Uterus (tissue), 4 donors: ENCODE measurements around the gene ZNF346. TPM values are rescaled to one million over a fixed set of nuclear protein-coding genes. Genes with fewer than 3 reads are reported as not detected.
A peak's percentile ranks its signal among the peaks of the same experiment; 100 is the strongest.

Experiments used
- DNase-seq, 2 donors: peaks; one replicate each; pipeline ENCODE4 v3.0.0-alpha.2; 2019 to 2020
- H3K27ac ChIP-seq, 2 donors: fragments of 200-600 bp; sonication (generic); 1 replicate in 1 of 2; 2 replicates in 1 of 2; pipeline ENCODE4 v1.5.1; 2016 to 2018
- H3K27me3 ChIP-seq, 2 donors: fragments of 200-600 bp; sonication (generic); one replicate each; pipeline ENCODE4 v1.5.1; 2018 to 2019; ENCODE audit warnings: control low read depth in 1 of 2
- H3K36me3 ChIP-seq, 2 donors: fragments of 200-600 bp; sonication (generic); one replicate each; pipeline ENCODE4 v1.5.1; 2019; ENCODE audit warnings: control low read depth in 1 of 2
- H3K4me1 ChIP-seq, 2 donors: fragments of 200-600 bp; sonication (generic); one replicate each; pipeline ENCODE4 v1.5.1; 2018 to 2019; ENCODE audit warnings: control low read depth in 1 of 2
- H3K4me3 ChIP-seq, 2 donors: fragments of 200-600 bp; sonication (generic); 1 replicate in 1 of 2; 2 replicates in 1 of 2; pipeline ENCODE4 v1.5.1; 2018 to 2019; ENCODE audit warnings: mild to moderate bottlenecking in 1 of 2
- H3K9me3 ChIP-seq, 2 donors: fragments of 200-600 bp; sonication (generic); one replicate each; pipeline ENCODE4 v1.5.1; 2019; ENCODE audit warnings: control low read depth in 1 of 2
- CTCF ChIP-seq, 4 experiments: fragments of 200-600 bp in 2 of 4; fragments of 450-650 bp in 2 of 4; sonication (generic) in 2 of 4; IDR thresholded peaks; one replicate each; pipeline ENCODE4 v1.5.1; 2016 to 2019; ENCODE audit warnings: antibody characterized with exemption in 4 of 4, mild to moderate bottlenecking in 2 of 4, moderate library complexity in 1 of 4
- POLR2A ChIP-seq, 2 donors: fragments of 450-650 bp; IDR thresholded peaks; one replicate each; pipeline ENCODE4 v1.6.1; 2016; ENCODE audit warnings: antibody characterized with exemption in 2 of 2, mild to moderate bottlenecking in 1 of 2, moderate library complexity in 1 of 2
- intact Hi-C: fragments of 100-400 bp; cut with DNase I; formaldehyde crosslinking; loops from one replicate; pipeline ENCODE4 v1.15.1; 2023; ENCODE audit warnings: low total_unique reads
- total RNA-seq, 4 donors: library from RNA; depleted of rRNA in 3 of 4; stranded (reverse); fragments of >200 nt in 3 of 4; gene quantifications; one replicate each; pipeline versions ENCODE4 v1.1.0 to v1.2.4, GENCODE V29; 2014 to 2023
- donor health status: DM: yes; HTN: yes; CAD: no.

Gene ZNF346
- total RNA-seq, 4 donors from 2014 or later: 10.5 to 38.5 (median 29.2) TPM

GRCh38 chr5:177089127-177089526 lies 66.6 kb downstream of the ZNF346 start:
- no peaks in the 10 kb centered on the region for H3K36me3 ChIP-seq
- no peak overlapping the region for H3K4me3 ChIP-seq
- no peaks in the 10 kb centered on the region for H3K9me3 ChIP-seq
- no peaks in the 10 kb centered on the region for H3K27me3 ChIP-seq
- intact Hi-C loops: no loop called here
- H3K27ac ChIP-seq: peak overlapping the region in 1 of 2 donors; percentile 31
- peaks cover 0 to 6% of the 10 kb centered on the region in 2 donors for H3K4me1 ChIP-seq
- TF ChIP-seq CTCF (IDR thresholded peaks at IDR 0.05) (no peak), POLR2A (IDR thresholded peaks at IDR 0.05) (no peak)
- DNase-seq: peak; percentile 68 to 73

GRCh38 chr5:177089825-177090641 lies 67.5 kb downstream of the ZNF346 start:
- Histone ChIP-seq H3K27ac (peak overlapping the region in 1 of 2 donors; percentile 31), H3K4me1 (peaks cover 0 to 6% of the 10 kb centered on the region in 2 donors)

GRCh38 chr5:177090813-177091212 lies 68.3 kb downstream of the ZNF346 start:
- no peaks in the 10 kb centered on the region for H3K36me3 ChIP-seq
- no peaks in the 10 kb centered on the region for H3K27me3 ChIP-seq
- TF ChIP-seq POLR2A (IDR thresholded peaks at IDR 0.05) (no peak), CTCF (IDR thresholded peaks at IDR 0.05) (no peak)
- peaks cover 0 to 6% of the 10 kb centered on the region in 2 donors for H3K4me1 ChIP-seq
- no peak for DNase-seq
- H3K27ac ChIP-seq: no peak overlapping the region
- no peaks in the 10 kb centered on the region for H3K9me3 ChIP-seq
- H3K4me3 ChIP-seq: no peak overlapping the region
- intact Hi-C loops: no loop called here

More at GRCh38 chr5:177089825-177090641, 67.5 kb downstream of the ZNF346 start:
- H3K9me3 ChIP-seq: no peaks in the 10 kb centered on the region
- H3K36me3 ChIP-seq: no peaks in the 10 kb centered on the region
- intact Hi-C loops: no loop called here
- H3K27me3 ChIP-seq: no peaks in the 10 kb centered on the region
- no peak overlapping the region for H3K4me3 ChIP-seq
- TF ChIP-seq CTCF (IDR thresholded peaks at IDR 0.05) (no peak), POLR2A (IDR thresholded peaks at IDR 0.05) (no peak)
- DNase-seq: no peak

- intact Hi-C loops: no loop called here
- no peak for TF ChIP-seq POLR2A (IDR thresholded peaks at IDR 0.05)
- no peak for TF ChIP-seq CTCF (IDR thresholded peaks at IDR 0.05)
- Histone ChIP-seq H3K36me3 (no peaks in the 10 kb centered on the region), H3K4me3 (no peak overlapping the region), H3K9me3 (no peaks in the 10 kb centered on the region), H3K27ac (no peak overlapping the region), H3K4me1 (peaks cover 0 to 6% of the 10 kb centered on the region in 2 donors), H3K27me3 (no peaks in the 10 kb centered on the region)
- no peak for DNase-seq
Observed at GRCh38 chr5:177091232-177091631, 68.7 kb downstream of the ZNF346 start.
